ENCODE measurements around the gene SUPT6H. TPM values are rescaled to one million over a fixed set of nuclear protein-coding genes. Genes with fewer than 3 reads are reported as not detected.
A peak's percentile ranks its signal among the peaks of the same experiment; 100 is the strongest.

SUPT6H gene
- total RNA-seq, 1 experiment from 2014 or later = 61.3 TPM

- TF ChIP-seq, protein P1, sequence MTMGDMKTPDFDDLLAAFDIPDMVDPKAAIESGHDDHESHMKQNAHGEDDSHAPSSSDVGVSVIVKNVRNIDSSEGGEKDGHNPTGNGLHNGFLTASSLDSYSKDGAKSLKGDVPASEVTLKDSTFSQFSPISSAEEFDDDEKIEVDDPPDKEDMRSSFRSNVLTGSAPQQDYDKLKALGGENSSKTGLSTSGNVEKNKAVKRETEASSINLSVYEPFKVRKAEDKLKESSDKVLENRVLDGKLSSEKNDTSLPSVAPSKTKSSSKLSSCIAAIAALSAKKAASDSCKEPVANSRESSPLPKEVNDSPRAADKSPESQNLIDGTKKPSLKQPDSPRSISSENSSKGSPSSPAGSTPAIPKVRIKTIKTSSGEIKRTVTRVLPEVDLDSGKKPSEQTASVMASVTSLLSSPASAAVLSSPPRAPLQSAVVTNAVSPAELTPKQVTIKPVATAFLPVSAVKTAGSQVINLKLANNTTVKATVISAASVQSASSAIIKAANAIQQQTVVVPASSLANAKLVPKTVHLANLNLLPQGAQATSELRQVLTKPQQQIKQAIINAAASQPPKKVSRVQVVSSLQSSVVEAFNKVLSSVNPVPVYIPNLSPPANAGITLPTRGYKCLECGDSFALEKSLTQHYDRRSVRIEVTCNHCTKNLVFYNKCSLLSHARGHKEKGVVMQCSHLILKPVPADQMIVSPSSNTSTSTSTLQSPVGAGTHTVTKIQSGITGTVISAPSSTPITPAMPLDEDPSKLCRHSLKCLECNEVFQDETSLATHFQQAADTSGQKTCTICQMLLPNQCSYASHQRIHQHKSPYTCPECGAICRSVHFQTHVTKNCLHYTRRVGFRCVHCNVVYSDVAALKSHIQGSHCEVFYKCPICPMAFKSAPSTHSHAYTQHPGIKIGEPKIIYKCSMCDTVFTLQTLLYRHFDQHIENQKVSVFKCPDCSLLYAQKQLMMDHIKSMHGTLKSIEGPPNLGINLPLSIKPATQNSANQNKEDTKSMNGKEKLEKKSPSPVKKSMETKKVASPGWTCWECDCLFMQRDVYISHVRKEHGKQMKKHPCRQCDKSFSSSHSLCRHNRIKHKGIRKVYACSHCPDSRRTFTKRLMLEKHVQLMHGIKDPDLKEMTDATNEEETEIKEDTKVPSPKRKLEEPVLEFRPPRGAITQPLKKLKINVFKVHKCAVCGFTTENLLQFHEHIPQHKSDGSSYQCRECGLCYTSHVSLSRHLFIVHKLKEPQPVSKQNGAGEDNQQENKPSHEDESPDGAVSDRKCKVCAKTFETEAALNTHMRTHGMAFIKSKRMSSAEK (CRISPR knock-in tag; IDR thresholded peaks at IDR 0.05; ENCODE audit: borderline replicate concordance) = 0 out of 2 replicates have a peak, but pooled peaks have one; percentile 20
- no peak; the same call in 1 of the 2 replicates for TF ChIP-seq ETV6 (CRISPR knock-in tag; IDR thresholded peaks at IDR 0.05)
- no peak for TF ChIP-seq SMAD4 (CRISPR knock-in tag; IDR thresholded peaks at IDR 0.05)
- no peak for TF ChIP-seq USF1 (CRISPR knock-in tag; IDR thresholded peaks at IDR 0.05)
- no peak for TF ChIP-seq ATF3 (CRISPR knock-in tag; conservative IDR thresholded peaks at IDR 0.05)
- no peak for TF ChIP-seq CREB1 (CRISPR knock-in tag; IDR thresholded peaks at IDR 0.05)
- TF ChIP-seq ZNF121 (CRISPR knock-in tag; IDR thresholded peaks at IDR 0.05) = no peak
- TF ChIP-seq NR1H2 (CRISPR knock-in tag; IDR thresholded peaks at IDR 0.05) = no peak
- 0 out of 2 replicates have a peak, but pooled peaks have one; percentile 65 for TF ChIP-seq SOX15 (CRISPR knock-in tag; IDR thresholded peaks at IDR 0.05)
- TF ChIP-seq, protein P2, sequence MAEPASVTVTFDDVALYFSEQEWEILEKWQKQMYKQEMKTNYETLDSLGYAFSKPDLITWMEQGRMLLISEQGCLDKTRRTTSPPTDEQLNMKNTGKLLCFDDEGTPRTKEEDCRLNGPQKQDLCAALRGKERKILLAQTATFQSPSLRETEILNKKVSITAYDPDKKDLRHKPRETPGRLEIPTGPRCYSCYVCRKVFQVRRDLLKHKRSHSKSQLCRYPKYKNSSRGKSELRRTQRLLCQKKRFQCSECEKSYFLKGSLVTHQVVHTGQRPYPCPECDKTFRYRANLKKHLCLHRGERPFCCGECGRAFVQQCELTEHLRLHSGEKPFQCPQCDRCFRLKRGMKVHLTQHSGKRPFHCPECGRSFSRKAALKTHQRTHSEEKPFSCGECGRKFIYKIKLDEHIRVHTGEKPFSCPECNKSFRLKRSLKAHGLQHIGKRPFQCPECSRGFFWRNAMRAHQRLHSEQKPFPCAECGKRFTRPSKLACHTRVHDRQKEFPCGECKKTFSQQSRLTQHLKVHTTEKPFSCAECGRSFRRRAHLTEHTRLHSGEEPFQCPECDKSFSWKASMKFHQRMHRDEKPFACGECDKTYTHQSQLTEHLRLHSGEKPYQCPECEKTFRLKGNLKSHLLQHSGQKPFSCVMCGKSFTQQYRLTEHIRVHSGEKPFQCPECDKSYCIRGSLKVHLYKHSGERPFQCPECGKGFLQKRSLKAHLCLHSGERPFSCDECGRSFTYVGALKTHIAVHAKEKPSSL (CRISPR knock-in tag; conservative IDR thresholded peaks at IDR 0.05) = no peak
- TF ChIP-seq TEAD1 (CRISPR knock-in tag; IDR thresholded peaks at IDR 0.05) = no peak
- TF ChIP-seq ZNF138 (CRISPR knock-in tag; conservative IDR thresholded peaks at IDR 0.05) = no peak
- no peak for TF ChIP-seq GRHL2 (CRISPR knock-in tag; IDR thresholded peaks at IDR 0.05; ENCODE audit: insufficient replicate concordance, severe bottlenecking)
- TF ChIP-seq ATF1 (CRISPR knock-in tag; IDR thresholded peaks at IDR 0.05) = no peak
- TF ChIP-seq, protein P3, sequence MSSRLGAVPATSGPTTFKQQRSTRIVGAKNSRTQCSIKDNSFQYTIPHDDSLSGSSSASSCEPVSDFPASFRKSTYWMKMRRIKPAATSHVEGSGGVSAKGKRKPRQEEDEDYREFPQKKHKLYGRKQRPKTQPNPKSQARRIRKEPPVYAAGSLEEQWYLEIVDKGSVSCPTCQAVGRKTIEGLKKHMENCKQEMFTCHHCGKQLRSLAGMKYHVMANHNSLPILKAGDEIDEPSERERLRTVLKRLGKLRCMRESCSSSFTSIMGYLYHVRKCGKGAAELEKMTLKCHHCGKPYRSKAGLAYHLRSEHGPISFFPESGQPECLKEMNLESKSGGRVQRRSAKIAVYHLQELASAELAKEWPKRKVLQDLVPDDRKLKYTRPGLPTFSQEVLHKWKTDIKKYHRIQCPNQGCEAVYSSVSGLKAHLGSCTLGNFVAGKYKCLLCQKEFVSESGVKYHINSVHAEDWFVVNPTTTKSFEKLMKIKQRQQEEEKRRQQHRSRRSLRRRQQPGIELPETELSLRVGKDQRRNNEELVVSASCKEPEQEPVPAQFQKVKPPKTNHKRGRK (CRISPR knock-in tag; IDR thresholded peaks at IDR 0.05; ENCODE audit: borderline replicate concordance) = no peak
- no peak; the same call in 1 of the 2 replicates for TF ChIP-seq SMAD3 (CRISPR knock-in tag; IDR thresholded peaks at IDR 0.05; ENCODE audit: borderline replicate concordance)
- TF ChIP-seq GTF2I (CRISPR knock-in tag; conservative IDR thresholded peaks at IDR 0.05) = no peak
Observed at GRCh38 chr17:28743243-28744103, 81.5 kb downstream of the SUPT6H start, which contains the start of gene TRAF4 (continued).
